Pulmonary artery endothelial cell (primary cell): ENCODE results near the gene MYCBP2. TPM values are rescaled to one million over a fixed set of nuclear protein-coding genes. Genes with fewer than 3 reads are reported as not detected.

Source experiments
- DNase-seq: peaks from one replicate; pipeline ENCODE4 v3.0.0-alpha.2; 2011; ENCODE audit warnings: low read depth, low spot score
- total RNA-seq: library from RNA; depleted of rRNA; stranded (reverse); fragments of >200 nt; gene quantifications from 2 replicates; pipeline ENCODE4 v1.2.3, GENCODE V29; 2014

MYCBP2 gene
- total RNA-seq, 1 donor from 2014 or later, result 73.4 TPM

GRCh38 chr13:77000475-77000874 is 326.4 kb downstream of the MYCBP2 start:
- no peak for DNase-seq

Other genes with a start within 250 kb of the MYCBP2 start
- under 0.01 TPM in 1 of 2 replicates, not detected in the other for gene SCEL, start 208.6 kb upstream of the MYCBP2 start, total RNA-seq